Progenitor cell of endocrine pancreas (in vitro differentiated cells): ENCODE data around the gene CSPG5. TPM values are rescaled to one million over a fixed set of nuclear protein-coding genes. Genes with fewer than 3 reads are reported as not detected.

ENCODE experiments used
- DNase-seq: peaks from one replicate; pipeline ENCODE4 v3.0.0; 2021; ENCODE audit warnings: low spot score; ENCODE audit not compliant: unreplicated experiment
- H3K27ac Mint-ChIP-seq: 2 replicates; pipeline ENCODE4 v1.8.0; 2021; ENCODE audit warnings: mild to moderate bottlenecking, moderate library complexity, mixed read lengths
- H3K27me3 Mint-ChIP-seq: 2 replicates; pipeline ENCODE4 v1.8.0; 2021; ENCODE audit warnings: mixed read lengths
- H3K36me3 Mint-ChIP-seq: 2 replicates; pipeline ENCODE4 v1.8.0; 2022; ENCODE audit warnings: mixed read lengths; ENCODE audit not compliant: insufficient read depth
- H3K4me1 Mint-ChIP-seq: 2 replicates; pipeline ENCODE4 v1.8.0; 2021; ENCODE audit warnings: low read depth, mixed read lengths
- H3K4me3 Mint-ChIP-seq: 2 replicates; pipeline ENCODE4 v1.8.0; 2021; ENCODE audit warnings: low read depth, mild to moderate bottlenecking, moderate library complexity, mixed read lengths
- H3K9me3 Mint-ChIP-seq: 2 replicates; pipeline ENCODE4 v1.8.0; 2021; ENCODE audit warnings: low read depth, mixed read lengths
- total RNA-seq: library from RNA; stranded (reverse); gene quantifications from 2 replicates; pipeline ENCODE4 v1.2.1, GENCODE V29; 2021
- TF ChIP-seq, protein P1 (sequence below): fragments of 200-600 bp; sonication (generic); IDR thresholded peaks from one replicate; pipeline ENCODE4 v1.5.0; 2021; ENCODE audit warnings: antibody characterized with exemption, mild to moderate bottlenecking; ENCODE audit not compliant: unreplicated experiment

CSPG5 gene
- total RNA-seq, 1 donor from 2014 or later = 2.5 TPM

DNA sequence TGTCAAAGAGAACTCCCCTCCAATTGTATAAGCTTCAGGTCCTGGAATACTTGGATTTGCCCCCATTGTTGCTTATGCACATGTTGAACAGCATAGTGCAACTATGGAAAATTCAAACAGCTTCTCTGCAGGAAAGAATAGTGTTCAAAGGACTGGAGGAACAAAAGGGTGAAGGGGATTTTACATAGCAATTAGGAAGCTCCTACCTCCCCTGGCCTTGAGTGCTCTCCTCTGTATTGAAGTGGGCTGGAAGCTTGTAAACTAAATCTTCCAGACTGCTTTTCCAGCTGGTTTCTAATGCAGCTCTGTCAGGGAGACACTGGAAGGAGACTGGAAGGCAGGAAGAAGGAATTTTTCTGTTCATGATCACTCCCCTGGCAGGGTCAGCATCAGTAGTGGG is 57.9 kb downstream of the CSPG5 start:
- H3K9me3 Mint-ChIP-seq = no peaks in the 10 kb centered on the region
- H3K27ac Mint-ChIP-seq = no peak overlapping the region
- no peak for DNase-seq
- peaks cover 2% of the 10 kb centered on the region for H3K27me3 Mint-ChIP-seq
- H3K36me3 Mint-ChIP-seq = no peaks in the 10 kb centered on the region
- H3K4me1 Mint-ChIP-seq = peaks cover 22% of the 10 kb centered on the region
- no peak overlapping the region for H3K4me3 Mint-ChIP-seq
- TF ChIP-seq, protein P1, sequence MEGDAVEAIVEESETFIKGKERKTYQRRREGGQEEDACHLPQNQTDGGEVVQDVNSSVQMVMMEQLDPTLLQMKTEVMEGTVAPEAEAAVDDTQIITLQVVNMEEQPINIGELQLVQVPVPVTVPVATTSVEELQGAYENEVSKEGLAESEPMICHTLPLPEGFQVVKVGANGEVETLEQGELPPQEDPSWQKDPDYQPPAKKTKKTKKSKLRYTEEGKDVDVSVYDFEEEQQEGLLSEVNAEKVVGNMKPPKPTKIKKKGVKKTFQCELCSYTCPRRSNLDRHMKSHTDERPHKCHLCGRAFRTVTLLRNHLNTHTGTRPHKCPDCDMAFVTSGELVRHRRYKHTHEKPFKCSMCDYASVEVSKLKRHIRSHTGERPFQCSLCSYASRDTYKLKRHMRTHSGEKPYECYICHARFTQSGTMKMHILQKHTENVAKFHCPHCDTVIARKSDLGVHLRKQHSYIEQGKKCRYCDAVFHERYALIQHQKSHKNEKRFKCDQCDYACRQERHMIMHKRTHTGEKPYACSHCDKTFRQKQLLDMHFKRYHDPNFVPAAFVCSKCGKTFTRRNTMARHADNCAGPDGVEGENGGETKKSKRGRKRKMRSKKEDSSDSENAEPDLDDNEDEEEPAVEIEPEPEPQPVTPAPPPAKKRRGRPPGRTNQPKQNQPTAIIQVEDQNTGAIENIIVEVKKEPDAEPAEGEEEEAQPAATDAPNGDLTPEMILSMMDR = no peak

DNA sequence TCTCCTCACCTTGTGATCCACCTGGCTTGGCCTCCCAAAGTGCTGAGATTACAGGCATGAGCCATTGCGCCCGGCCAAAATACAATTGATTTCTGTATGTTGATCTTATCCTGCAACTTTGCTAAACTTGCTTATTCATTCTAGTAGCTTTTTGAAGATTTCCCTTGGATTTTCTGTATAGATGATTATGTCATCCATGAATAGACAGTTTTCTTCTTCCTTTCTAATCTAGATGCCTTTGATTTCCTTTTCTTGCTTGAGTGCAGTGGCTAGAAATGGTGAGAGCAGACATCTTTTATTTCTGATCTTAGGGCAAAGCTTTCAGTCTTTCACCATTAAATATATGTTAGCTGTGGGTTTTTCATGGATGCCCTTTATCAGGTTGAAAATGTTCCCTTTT is 60.7 kb downstream of the CSPG5 start:
- Mint-ChIP-seq H3K27ac (peak overlapping the region; percentile 82), H3K4me3 (no peak overlapping the region), H3K9me3 (no peaks in the 10 kb centered on the region), H3K27me3 (peaks cover 2% of the 10 kb centered on the region), H3K36me3 (no peaks in the 10 kb centered on the region), H3K4me1 (peaks cover 36% of the 10 kb centered on the region)
- no peak for DNase-seq
- TF ChIP-seq, protein P1 = no peak

DNA sequence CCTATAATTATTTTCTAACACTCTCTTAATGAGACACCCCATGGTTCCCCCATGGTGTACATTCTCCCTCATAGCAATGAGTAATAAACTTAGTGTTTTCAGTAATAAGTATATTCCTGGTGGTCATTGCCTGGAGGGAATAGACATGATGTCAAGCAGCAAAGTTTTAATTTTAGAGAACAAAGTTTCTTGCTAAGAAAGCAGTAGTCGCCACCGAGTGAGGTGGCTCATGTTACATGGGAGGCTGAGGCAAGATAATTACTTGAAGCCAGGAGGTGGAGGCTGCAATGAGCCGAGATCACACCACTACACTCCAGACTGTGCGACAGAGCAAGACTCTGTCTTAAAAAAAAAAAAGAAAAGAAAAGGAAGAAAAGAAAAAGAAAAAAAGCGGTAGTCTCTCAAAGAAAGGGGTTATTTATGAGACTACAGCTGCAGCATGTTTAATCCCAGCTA is 62.8 kb downstream of the CSPG5 start:
- Mint-ChIP-seq H3K4me1 (peaks cover 33% of the 10 kb centered on the region), H3K9me3 (no peaks in the 10 kb centered on the region), H3K36me3 (no peaks in the 10 kb centered on the region), H3K27me3 (no peaks in the 10 kb centered on the region), H3K4me3 (peak overlapping the region; percentile 67), H3K27ac (peak overlapping the region; percentile 96)
- no peak for DNase-seq
- TF ChIP-seq, protein P1 = no peak

DNA sequence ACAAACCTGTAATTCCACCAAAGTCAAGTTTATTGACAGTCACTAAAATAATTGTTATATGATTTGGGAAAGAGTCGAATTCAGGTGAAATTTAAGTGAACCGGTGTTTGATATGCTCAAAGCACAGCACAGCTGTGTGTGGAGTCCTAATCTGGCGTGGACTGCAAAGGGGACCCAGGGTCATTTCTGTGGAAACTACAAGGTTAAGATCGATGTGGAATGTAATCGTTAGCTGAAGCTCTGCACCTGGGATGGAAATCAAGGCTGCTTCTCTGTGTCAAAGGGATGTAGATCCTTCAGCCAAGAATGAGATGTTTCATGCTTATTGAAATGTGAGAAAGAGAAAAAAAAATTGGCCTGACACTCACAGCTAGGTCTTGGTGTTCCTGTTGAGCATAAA is 63.6 kb downstream of the CSPG5 start:
- peaks cover 30% of the 10 kb centered on the region for H3K4me1 Mint-ChIP-seq
- H3K27me3 Mint-ChIP-seq = no peaks in the 10 kb centered on the region
- no peaks in the 10 kb centered on the region for H3K9me3 Mint-ChIP-seq
- TF ChIP-seq, protein P1 = no peak
- H3K36me3 Mint-ChIP-seq = no peaks in the 10 kb centered on the region
- DNase-seq = peak; percentile 22
- peak overlapping the region; percentile 67 for H3K4me3 Mint-ChIP-seq
- H3K27ac Mint-ChIP-seq = peak overlapping the region; percentile 96

DNA sequence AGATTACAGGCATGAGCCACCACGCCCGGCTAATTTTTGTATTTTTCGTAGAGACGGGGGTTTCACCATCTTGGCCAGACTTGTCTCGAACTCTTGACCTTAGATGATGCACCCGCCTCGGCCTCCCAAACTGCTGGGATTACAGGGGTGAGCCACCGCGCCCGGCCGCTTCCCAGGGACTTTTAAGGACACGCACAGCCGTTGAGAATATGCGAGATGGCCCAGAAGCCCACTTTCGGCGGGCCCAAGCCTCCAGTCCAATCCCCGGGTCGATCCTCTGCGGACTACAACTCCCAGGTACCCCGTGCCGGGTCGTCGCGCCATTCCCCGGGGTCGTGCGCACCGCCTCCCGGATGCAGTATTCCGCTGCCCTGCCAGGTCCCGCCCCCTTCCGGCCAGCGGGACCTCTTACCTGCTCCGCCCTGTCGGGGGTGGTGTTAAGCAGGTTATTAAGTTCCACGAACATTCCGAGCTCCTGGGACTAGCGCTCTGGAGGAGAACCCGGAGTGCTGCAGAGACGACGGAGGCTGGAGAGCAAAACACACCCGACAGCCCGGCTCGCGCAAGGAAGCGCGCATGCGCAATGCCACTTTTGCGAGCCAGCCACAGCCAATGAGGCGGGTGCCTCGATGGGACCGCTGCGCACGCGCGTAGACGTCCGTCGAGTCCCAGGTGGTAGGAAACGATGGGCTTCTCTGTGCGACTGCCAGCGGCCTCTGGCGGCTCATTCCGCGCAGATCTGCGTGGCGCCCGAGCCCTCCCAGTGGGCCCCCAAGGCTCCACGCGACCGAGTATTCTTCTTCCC is 65.3 kb downstream of the CSPG5 start, which contains the start of gene ELP6:
Gene ELP6, minus strand, starts transcription at position 588 of the 805 bp plus-strand sequence. Its CDS starts 122 bp downstream, at position 466.
- H3K4me1 Mint-ChIP-seq = peaks cover 30% of the 10 kb centered on the region
- H3K4me3 Mint-ChIP-seq = peak within 1 kb of the TSS; percentile 98
- no peaks in the 10 kb centered on the region for H3K9me3 Mint-ChIP-seq

More for the DNA sequence above, 65.3 kb downstream of the CSPG5 start, which contains the start of gene ELP6:
- Mint-ChIP-seq H3K27me3 (no peaks in the 10 kb centered on the region), H3K36me3 (peaks cover 3% of the 10 kb centered on the region), H3K27ac (peak within 1 kb of the TSS; percentile 96)
- TF ChIP-seq, protein P1 = peak; percentile 52
- peak; percentile 93 for DNase-seq
